GM19452 (cell line): ENCODE results near the gene NXF2B.
"Not testable (repeated sequence)": the region's sequence is repeated elsewhere in the genome, so short reads cannot be mapped to it uniquely, and the experiment has no call there.

Experiments used
- ATAC-seq: cut with Tn5 transposase; IDR thresholded peaks from one replicate; pipeline ENCODE4 v1.9.1; 2021; ENCODE audit not compliant: unreplicated experiment

NXF2B gene, protein sequence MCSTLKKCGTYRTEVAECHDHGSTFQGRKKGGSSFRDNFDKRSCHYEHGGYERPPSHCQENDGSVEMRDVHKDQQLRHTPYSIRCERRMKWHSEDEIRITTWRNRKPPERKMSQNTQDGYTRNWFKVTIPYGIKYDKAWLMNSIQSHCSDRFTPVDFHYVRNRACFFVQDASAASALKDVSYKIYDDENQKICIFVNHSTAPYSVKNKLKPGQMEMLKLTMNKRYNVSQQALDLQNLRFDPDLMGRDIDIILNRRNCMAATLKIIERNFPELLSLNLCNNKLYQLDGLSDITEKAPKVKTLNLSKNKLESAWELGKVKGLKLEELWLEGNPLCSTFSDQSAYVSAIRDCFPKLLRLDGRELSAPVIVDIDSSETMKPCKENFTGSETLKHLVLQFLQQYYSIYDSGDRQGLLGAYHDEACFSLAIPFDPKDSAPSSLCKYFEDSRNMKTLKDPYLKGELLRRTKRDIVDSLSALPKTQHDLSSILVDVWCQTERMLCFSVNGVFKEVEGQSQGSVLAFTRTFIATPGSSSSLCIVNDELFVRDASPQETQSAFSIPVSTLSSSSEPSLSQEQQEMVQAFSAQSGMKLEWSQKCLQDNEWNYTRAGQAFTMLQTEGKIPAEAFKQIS

DNA sequence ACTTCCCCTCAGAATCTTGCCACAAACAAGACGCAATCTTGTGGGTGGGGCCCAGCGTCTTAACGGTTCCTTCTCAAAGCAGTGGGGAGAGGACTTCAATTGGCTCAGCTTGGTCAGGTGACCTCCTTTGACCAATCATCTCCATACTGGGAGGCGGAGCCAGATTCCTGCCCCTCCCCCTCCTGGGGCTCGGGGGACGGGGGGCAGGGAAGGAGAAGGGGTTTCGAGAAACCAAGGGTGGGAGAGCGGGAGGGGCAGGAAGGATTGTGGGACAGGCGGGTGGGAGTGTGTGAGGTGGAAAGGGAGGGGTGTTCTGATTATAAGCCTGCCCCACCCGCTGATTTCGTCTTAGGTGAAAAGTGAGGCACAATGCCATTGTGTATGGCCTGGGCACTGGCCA lies at the start of gene NXF2B:
NXF2B (minus strand) TSS at position 101 of the 400 bp plus-strand sequence. CDS start 59,972 bp downstream, outside the sequence.
- ATAC-seq, result not testable (repeated sequence)

DNA sequence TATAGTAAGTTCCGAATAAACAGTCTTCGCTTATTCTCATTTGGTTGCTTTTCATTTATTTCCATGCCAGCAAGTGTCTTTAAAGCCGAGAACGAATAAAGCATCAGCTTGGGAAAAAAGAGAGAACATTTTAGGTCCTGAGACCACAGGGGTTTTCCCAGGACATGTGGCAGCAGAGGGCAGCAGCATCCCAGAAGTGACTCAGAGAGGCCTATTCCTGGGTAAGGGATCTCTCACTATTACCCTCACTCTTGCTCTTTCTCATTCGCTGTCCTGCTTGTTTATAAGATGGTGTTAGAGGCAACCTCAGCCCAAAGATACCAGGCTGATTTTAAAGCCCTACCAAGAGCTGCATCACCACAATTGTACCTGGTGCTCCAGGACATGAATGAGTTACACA lies 39.0 kb upstream of the NXF2B start:
- ATAC-seq, result not testable (repeated sequence)

DNA sequence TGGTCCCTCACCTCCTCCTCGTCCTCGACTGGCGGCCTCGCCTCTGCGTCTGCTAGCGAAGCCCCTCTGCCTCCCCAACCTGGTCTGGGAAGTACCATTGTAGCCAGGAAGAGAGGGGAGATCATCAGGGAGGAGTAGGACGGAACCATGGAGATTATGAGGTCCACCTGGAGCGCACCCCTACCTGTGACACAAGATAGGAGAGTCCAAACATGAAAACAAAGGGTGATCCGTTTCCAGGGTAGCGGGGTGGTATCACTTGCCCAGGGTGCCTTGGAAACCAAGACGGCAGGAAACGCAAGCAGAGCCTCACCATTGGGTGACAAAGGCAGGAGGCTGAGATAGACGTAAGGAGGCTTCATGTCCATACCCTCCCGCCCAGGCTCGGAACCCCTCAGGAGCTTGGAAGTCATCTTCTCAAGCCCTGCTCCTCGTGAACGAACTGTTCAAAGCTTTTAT lies 32.0 kb upstream of the NXF2B start, which contains the start of gene TCP11X2:
TCP11X2 (minus strand) TSS at position 51 of the 459 bp plus-strand sequence.
- ATAC-seq, result not testable (repeated sequence)

DNA sequence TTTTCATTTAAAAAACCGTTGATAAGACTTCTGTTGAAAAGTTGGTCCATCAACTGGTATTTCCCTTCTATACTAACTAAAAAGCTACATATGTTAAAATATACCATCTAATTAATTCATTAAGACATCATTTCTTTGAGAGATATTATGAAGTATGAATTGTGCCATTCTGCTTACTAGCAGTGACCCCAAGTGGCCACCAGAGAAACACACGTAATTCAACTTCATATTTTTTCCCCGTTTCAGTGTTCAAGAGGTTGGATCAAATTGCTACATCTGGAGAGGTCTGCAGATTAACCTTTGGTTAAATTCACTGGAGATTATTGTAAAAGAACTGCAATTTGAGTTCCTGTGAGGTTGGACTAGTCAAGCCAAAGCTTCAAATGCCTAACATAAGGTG lies 30.4 kb upstream of the NXF2B start:
- not testable (repeated sequence) for ATAC-seq

DNA sequence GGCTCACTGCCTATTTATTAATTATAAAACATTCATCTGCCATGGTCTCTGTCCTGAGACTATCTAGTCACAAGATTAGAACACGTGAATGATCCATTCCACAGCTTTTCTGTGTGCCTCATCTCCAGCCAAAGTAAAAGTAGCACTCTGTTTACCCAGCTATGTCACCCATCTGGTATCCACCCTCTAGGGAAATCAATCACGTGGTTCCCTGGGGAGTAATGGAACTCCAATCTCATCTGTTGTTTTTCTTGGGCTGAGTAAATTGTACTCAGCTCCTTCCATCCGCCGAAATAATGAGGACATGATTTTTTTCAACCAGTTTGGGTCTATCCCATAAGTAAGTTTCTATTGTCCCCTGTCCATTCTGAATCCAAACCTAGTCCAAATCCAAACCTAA lies 18.8 kb upstream of the NXF2B start:
- ATAC-seq, result not testable (repeated sequence)

DNA sequence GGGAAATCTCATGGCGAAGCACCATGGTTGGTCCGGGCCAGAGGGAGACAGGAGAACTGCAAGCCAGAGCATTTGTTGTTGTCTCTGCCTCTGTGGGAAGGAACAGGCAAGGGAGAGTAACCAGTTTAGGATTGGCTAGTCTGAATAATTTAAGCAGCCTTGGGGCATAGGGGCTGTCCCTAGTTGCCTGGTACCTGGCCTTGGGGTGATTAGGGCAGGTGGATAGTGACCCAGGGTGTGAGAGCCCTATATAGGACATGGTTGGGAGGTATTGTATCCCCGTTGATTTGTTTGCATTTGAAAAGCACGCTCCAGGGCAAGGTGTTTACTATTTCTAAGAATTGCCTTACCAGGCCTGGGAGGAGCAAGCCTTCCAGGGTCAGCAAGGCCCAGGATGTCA lies 25.3 kb downstream of the NXF2B start:
- not testable (repeated sequence) for ATAC-seq

DNA sequence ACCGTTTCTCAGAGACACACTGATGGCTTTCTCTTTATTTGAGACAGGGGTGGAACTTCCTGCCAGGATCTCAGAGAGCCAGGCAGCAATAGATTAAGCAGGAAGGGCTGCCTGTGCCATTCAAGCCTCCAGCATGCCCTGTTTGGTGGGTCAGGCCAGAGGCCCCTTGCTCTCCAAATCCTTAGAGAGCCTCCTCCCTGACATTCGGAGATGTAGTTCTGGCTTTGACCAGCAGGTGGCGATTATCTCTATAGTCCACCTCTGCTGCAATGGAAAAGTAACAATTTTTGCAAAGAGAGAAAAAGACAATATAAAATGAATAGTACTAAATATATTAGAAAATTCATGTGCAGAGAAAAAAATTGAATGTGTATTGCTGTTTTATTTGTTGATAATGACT lies 93.9 kb downstream of the NXF2B start:
- ATAC-seq, result no peak

DNA sequence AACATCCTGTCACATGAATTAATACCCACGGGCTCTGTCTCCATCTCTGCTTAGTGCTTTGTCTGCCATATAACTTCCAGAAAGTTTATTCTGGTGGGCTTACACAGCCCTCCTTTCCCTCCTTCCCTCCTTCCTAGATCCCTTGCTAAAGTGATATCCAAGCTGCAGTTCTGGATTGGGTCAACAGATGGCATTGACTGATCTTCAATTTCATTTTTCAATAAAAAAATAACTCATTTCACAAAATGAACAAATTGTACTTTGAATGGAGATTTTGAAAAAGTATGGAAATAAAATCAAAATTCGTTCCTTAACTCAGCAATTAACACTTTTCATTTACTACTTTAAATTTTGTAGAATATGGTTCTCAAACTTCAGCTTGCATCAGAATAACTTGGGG lies 97.9 kb downstream of the NXF2B start:
- ATAC-seq, result no peak

DNA sequence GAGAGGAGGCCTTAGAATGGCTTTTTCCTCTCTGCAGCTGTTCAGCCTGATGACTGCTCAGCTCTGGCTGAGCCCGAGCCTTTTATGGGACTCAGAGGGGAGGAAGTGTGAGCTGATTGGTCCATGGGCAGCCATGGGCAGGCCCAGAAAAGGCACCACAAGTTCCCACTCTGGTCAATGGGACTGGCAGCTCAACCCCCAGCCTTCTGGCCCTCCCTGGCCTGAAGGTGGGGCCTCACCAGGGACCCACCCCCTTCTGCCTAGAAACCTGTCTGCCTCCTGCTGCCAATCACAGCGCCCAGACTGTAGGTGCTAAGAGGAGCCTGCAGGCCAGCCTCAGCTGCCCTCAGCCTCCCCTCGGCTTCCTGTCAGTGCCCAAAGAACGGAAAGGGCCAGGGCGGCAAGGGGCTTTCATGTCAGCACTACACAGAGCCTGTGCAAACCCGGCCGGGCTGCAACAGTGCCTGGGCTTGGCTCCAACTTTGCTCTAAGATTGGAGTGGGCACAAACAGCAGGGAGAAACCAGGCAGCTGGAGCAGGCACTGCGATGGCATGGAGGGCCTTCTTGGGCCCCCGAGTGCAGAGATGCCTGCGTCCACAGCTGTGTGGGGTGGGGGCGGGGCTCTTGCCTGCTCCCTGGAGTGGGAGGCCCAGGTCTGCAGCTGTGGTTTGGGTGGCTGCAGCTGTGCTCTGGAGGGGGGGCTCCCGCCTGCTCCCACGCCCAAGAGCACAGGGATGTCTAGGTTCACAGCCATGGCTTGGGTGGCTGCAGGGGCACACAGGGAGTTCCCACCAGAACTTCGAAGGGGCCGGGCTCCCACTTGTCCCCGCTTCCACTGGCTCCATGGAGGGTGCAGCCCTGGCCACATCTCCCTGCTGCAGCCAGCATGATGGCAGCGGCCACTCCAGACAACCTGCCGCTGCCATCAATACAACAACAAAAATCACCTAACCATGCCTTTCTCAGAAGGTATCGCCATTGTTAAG lies 100.2 kb downstream of the NXF2B start:
- no peak for ATAC-seq

DNA sequence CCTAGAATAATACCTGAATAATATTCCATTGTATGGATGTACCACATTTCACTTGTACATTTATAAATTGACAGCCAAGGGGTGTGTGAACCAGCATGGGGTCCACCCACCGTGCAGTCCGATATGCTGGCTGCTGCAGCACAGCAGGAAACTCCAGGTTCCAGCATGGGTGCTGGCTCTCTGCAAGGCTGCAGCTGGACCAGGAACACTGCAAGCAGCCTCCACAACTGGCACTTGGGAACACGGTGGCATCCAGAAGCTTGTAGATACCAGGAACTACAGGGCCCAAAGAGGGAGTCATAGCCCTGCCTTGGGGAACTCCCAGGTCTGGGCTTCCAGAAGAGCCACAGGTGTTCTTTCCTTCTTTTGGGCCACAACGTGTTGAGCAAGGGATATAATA lies 101.6 kb downstream of the NXF2B start:
- no peak for ATAC-seq
